ENCODE measurements around the gene PHF2.

PHF2 gene

GRCh38 chr9:93587651-93588347 is 11.4 kb downstream of the PHF2 start:
- no peak for DNase-seq

GRCh38 chr9:93588641-93589609 is 12.5 kb downstream of the PHF2 start:
- no peak for DNase-seq

- no peak for DNase-seq
These were observed 13.3 kb downstream of the PHF2 start for GRCh38 chr9:93589688-93590087.

GRCh38 chr9:93590609-93591234 is 14.3 kb downstream of the PHF2 start:
- no peak for DNase-seq

- DNase-seq = no peak
These were observed 15.1 kb downstream of the PHF2 start for GRCh38 chr9:93591301-93592007.

- DNase-seq = no peak
These were observed 15.7 kb downstream of the PHF2 start for GRCh38 chr9:93592008-93592642.

- DNase-seq = no peak
These were observed 16.2 kb downstream of the PHF2 start for GRCh38 chr9:93592643-93593021.

- no peak for DNase-seq
These were observed 16.8 kb downstream of the PHF2 start for GRCh38 chr9:93593144-93593658.

GRCh38 chr9:93594041-93594756 is 17.8 kb downstream of the PHF2 start:
- DNase-seq = no peak

- DNase-seq = no peak
These were observed 19.1 kb downstream of the PHF2 start for GRCh38 chr9:93595461-93595860.

- DNase-seq = no peak
These were observed 19.5 kb downstream of the PHF2 start for GRCh38 chr9:93595861-93596365.

GRCh38 chr9:93596399-93596798 is 20.0 kb downstream of the PHF2 start:
- no peak for DNase-seq

GRCh38 chr9:93597142-93597706 is 20.8 kb downstream of the PHF2 start:
- DNase-seq = no peak

- DNase-seq = no peak
These were observed 21.7 kb downstream of the PHF2 start for GRCh38 chr9:93597871-93598646.

GRCh38 chr9:93598647-93599241 is 22.4 kb downstream of the PHF2 start:
- DNase-seq = no peak

GRCh38 chr9:93599571-93600403 is 23.4 kb downstream of the PHF2 start:
- DNase-seq = no peak

- no peak for DNase-seq
These were observed 24.1 kb downstream of the PHF2 start for GRCh38 chr9:93600504-93600903.

GRCh38 chr9:93601063-93601462 is 24.7 kb downstream of the PHF2 start:
- DNase-seq = no peak

GRCh38 chr9:93601666-93602065 is 25.3 kb downstream of the PHF2 start:
- DNase-seq = no peak
